ENCODE data around the gene TLK2.
"Not testable (repeated sequence)": the region's sequence is repeated elsewhere in the genome, so short reads cannot be mapped to it uniquely, and the experiment has no call there.

TLK2 gene

GRCh38 chr17:62493049-62493655 lies 14.5 kb downstream of the TLK2 start:
- not testable (repeated sequence) for H3K36me3 ChIP-seq (ENCODE audit: insufficient read depth, low read length); H3K9me3 ChIP-seq (ENCODE audit: low read length); H3K9ac ChIP-seq (ENCODE audit: low read length); H3K27ac ChIP-seq (ENCODE audit: low read depth, low read length); H3K27me3 ChIP-seq (ENCODE audit: control insufficient read depth in 1 of 2, insufficient read depth in 2 of 2, low read length in 2 of 2); H3K4me3 ChIP-seq (ENCODE audit: low read depth in 1 of 2, low read length in 2 of 2); H3K4me1 ChIP-seq (ENCODE audit: insufficient read depth, low read length)

DNA sequence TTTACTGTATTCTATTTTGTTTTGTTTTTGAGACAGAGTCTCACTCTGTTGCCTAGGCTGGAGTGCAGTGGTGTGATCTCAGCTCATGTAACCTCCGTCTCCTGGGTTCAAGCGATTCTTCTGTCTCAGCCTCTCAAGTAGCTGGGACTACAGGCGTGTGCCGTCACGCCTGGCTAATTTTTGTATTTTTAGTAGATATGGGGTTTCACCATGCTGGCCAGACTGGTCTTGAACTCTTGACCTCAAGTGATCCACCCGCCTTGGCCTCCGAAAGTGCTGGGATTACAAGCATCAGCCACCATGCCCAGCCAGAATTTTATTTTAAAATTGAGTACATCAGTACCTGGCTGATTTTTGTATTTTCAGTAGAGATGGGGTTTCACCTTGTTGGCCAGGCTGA lies 15.4 kb downstream of the TLK2 start:
- not testable (repeated sequence) for H3K9me3 ChIP-seq (ENCODE audit: low read length); H3K4me1 ChIP-seq (ENCODE audit: insufficient read depth, low read length); H3K4me3 ChIP-seq (ENCODE audit: low read depth in 1 of 2, low read length in 2 of 2); H3K27ac ChIP-seq (ENCODE audit: low read depth, low read length); H3K9ac ChIP-seq (ENCODE audit: low read length); H3K36me3 ChIP-seq (ENCODE audit: insufficient read depth, low read length); H3K27me3 ChIP-seq (ENCODE audit: control insufficient read depth in 1 of 2, insufficient read depth in 2 of 2, low read length in 2 of 2)

GRCh38 chr17:62496344-62496743 lies 17.7 kb downstream of the TLK2 start:
- H3K4me3 ChIP-seq (ENCODE audit: low read depth in 1 of 2, low read length in 2 of 2) = not testable (repeated sequence)

DNA sequence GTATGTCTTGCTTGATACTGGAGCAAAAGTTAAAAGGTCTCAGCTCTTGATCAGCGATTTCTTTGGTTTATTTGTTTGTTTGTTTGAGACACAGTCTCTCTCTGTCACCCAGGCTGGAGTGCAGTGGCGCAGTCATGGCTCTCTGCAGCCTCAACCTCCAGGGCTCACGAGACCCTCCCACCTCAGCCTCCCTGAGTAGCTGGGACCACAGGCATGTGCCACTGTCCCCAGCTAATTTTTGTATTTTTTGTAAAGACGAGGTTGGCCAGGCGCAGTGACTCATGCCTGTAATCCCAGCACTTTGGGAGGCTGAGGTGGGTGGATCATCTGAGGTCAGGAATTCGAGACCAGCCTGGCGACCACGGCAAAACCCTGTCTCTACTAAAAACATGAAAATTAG lies 20.2 kb downstream of the TLK2 start:
- H3K9me3 ChIP-seq (ENCODE audit: low read length); H3K27ac ChIP-seq (ENCODE audit: low read depth, low read length): not testable (repeated sequence)

More at GRCh38 chr17:62496344-62496743, 17.7 kb downstream of the TLK2 start:
- not testable (repeated sequence) for H3K36me3 ChIP-seq (ENCODE audit: insufficient read depth, low read length); H3K9me3 ChIP-seq (ENCODE audit: low read length); H3K9ac ChIP-seq (ENCODE audit: low read length); H3K27me3 ChIP-seq (ENCODE audit: control insufficient read depth in 1 of 2, insufficient read depth in 2 of 2, low read length in 2 of 2); H3K27ac ChIP-seq (ENCODE audit: low read depth, low read length); H3K4me1 ChIP-seq (ENCODE audit: insufficient read depth, low read length)

DNA sequence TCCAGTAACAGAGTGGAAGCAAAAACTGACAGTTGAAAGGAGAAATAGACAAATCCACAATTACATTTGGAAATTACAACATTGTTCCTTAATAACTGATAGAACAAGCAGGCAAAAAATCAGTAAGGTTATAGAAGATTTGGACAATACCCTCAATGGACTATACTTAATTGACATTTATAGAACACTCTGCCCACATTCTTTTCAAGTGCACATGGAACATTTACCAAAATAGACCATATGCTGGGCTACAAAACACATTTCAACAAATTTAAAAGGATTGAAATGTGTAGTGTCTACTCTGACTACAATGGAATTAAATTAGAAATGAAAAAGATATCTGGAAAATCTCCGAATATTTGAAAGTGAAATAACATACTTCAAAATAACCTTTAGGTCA lies 21.8 kb downstream of the TLK2 start:
- not testable (repeated sequence) for H3K36me3 ChIP-seq (ENCODE audit: insufficient read depth, low read length); H3K27ac ChIP-seq (ENCODE audit: low read depth, low read length); H3K4me3 ChIP-seq (ENCODE audit: low read depth in 1 of 2, low read length in 2 of 2); H3K9ac ChIP-seq (ENCODE audit: low read length); H3K4me1 ChIP-seq (ENCODE audit: insufficient read depth, low read length); H3K27me3 ChIP-seq (ENCODE audit: control insufficient read depth in 1 of 2, insufficient read depth in 2 of 2, low read length in 2 of 2); H3K9me3 ChIP-seq (ENCODE audit: low read length)

More for the DNA sequence above, 20.2 kb downstream of the TLK2 start:
- not testable (repeated sequence) for H3K27me3 ChIP-seq (ENCODE audit: control insufficient read depth in 1 of 2, insufficient read depth in 2 of 2, low read length in 2 of 2); H3K4me3 ChIP-seq (ENCODE audit: low read depth in 1 of 2, low read length in 2 of 2); H3K36me3 ChIP-seq (ENCODE audit: insufficient read depth, low read length); H3K4me1 ChIP-seq (ENCODE audit: insufficient read depth, low read length); H3K9ac ChIP-seq (ENCODE audit: low read length)

DNA sequence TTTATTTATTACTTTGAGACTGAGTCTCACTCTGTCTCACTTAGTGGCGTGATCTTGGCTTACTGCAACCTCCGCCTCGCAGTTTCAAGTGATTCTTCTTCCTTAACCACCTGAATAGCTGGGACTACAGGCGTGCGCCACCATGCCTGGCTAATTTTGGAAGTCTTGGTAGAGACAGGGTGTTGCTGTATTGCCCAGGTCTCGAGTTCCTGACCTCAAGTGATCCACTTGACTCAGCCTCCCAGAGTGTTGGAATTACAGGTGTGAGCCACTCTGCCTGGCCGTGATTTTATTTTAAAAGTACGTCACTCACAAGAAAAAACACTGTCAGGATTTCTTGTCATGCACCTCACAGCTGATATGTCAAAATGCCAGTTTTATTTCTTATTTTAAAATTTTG lies 26.2 kb downstream of the TLK2 start:
- not testable (repeated sequence) for H3K4me1 ChIP-seq (ENCODE audit: insufficient read depth, low read length); H3K27me3 ChIP-seq (ENCODE audit: control insufficient read depth in 1 of 2, insufficient read depth in 2 of 2, low read length in 2 of 2); H3K9me3 ChIP-seq (ENCODE audit: low read length); H3K4me3 ChIP-seq (ENCODE audit: low read depth in 1 of 2, low read length in 2 of 2); H3K27ac ChIP-seq (ENCODE audit: low read depth, low read length); H3K9ac ChIP-seq (ENCODE audit: low read length); H3K36me3 ChIP-seq (ENCODE audit: insufficient read depth, low read length)

- H3K4me1 ChIP-seq (ENCODE audit: insufficient read depth, low read length); H3K27ac ChIP-seq (ENCODE audit: low read depth, low read length); H3K9me3 ChIP-seq (ENCODE audit: low read length); H3K9ac ChIP-seq (ENCODE audit: low read length); H3K36me3 ChIP-seq (ENCODE audit: insufficient read depth, low read length); H3K27me3 ChIP-seq (ENCODE audit: control insufficient read depth in 1 of 2, insufficient read depth in 2 of 2, low read length in 2 of 2); H3K4me3 ChIP-seq (ENCODE audit: low read depth in 1 of 2, low read length in 2 of 2): not testable (repeated sequence)
These were observed 28.7 kb downstream of the TLK2 start for GRCh38 chr17:62507191-62507836.

GRCh38 chr17:62510247-62510819 lies 31.7 kb downstream of the TLK2 start:
- H3K27me3 ChIP-seq (ENCODE audit: control insufficient read depth in 1 of 2, insufficient read depth in 2 of 2, low read length in 2 of 2); H3K4me3 ChIP-seq (ENCODE audit: low read depth in 1 of 2, low read length in 2 of 2); H3K4me1 ChIP-seq (ENCODE audit: insufficient read depth, low read length); H3K27ac ChIP-seq (ENCODE audit: low read depth, low read length); H3K9me3 ChIP-seq (ENCODE audit: low read length); H3K36me3 ChIP-seq (ENCODE audit: insufficient read depth, low read length); H3K9ac ChIP-seq (ENCODE audit: low read length): not testable (repeated sequence)

DNA sequence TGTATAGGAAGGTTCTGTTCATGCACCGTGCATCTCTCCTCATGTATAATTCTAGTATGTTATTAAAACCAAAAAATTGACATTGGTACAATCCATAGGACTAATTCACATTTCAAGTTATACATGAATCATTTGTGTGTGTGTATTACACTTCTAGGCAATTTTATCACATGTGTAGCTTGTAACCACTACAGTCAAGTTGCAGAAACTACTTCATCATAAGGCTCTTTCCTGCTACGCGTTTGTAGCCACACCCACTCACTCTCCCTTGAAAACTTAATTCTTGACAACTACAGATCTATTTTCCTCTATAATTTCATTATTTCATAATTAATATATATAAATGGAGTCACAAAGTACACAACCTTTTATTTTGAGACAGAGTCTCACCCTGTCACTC lies 32.4 kb downstream of the TLK2 start:
- not testable (repeated sequence) for H3K9me3 ChIP-seq (ENCODE audit: low read length); H3K4me3 ChIP-seq (ENCODE audit: low read depth in 1 of 2, low read length in 2 of 2); H3K27me3 ChIP-seq (ENCODE audit: control insufficient read depth in 1 of 2, insufficient read depth in 2 of 2, low read length in 2 of 2); H3K9ac ChIP-seq (ENCODE audit: low read length); H3K27ac ChIP-seq (ENCODE audit: low read depth, low read length); H3K4me1 ChIP-seq (ENCODE audit: insufficient read depth, low read length); H3K36me3 ChIP-seq (ENCODE audit: insufficient read depth, low read length)

DNA sequence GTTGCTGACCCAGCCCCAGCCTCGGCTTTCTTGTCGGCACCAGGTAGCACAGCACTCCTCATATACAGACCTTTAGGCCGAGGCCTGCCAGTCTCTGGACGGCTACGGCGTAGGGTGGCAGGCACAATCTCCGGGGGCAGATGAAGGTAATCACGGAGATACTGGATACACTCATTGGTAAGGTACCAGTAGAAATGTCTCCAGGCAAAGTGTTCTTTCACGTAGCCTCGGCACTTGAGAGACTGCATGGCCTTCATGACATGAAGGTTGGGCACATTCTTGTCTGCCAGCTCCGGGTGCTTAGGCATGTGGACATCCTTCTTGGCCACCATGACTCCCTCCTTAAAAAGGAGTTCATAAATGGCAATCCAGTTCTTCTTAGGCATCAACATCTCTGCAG lies 37.8 kb downstream of the TLK2 start:
- not testable (repeated sequence) for H3K4me3 ChIP-seq (ENCODE audit: low read depth in 1 of 2, low read length in 2 of 2); H3K9me3 ChIP-seq (ENCODE audit: low read length); H3K9ac ChIP-seq (ENCODE audit: low read length); H3K27me3 ChIP-seq (ENCODE audit: control insufficient read depth in 1 of 2, insufficient read depth in 2 of 2, low read length in 2 of 2); H3K36me3 ChIP-seq (ENCODE audit: insufficient read depth, low read length); H3K4me1 ChIP-seq (ENCODE audit: insufficient read depth, low read length); H3K27ac ChIP-seq (ENCODE audit: low read depth, low read length)

- H3K4me3 ChIP-seq (ENCODE audit: low read depth in 1 of 2, low read length in 2 of 2) = not testable (repeated sequence)
These were observed 42.7 kb downstream of the TLK2 start for GRCh38 chr17:62521295-62521694.

DNA sequence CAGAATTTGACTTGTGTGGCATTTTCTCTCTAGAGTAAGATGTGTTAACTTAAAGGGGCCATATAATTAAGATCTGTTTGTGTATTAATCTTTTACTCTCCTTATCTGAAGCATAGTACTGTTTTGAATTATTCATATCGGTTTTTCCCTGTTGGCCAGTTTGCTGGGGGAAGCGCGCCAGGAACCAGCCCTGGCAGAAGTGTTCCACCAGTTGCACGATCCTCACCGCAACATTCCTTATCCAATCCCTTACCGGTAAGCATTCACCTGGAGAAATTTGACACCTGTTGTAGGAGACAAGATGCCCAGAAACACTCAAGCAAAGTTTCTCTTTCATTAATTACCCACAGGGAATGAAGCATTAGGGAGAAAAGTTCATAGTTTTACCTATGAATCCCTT lies 45.5 kb downstream of the TLK2 start:
- not testable (repeated sequence) for H3K27ac ChIP-seq (ENCODE audit: low read depth, low read length); H3K27me3 ChIP-seq (ENCODE audit: control insufficient read depth in 1 of 2, insufficient read depth in 2 of 2, low read length in 2 of 2)

More at GRCh38 chr17:62521295-62521694, 42.7 kb downstream of the TLK2 start:
- not testable (repeated sequence) for H3K4me1 ChIP-seq (ENCODE audit: insufficient read depth, low read length); H3K27me3 ChIP-seq (ENCODE audit: control insufficient read depth in 1 of 2, insufficient read depth in 2 of 2, low read length in 2 of 2); H3K9me3 ChIP-seq (ENCODE audit: low read length); H3K9ac ChIP-seq (ENCODE audit: low read length); H3K36me3 ChIP-seq (ENCODE audit: insufficient read depth, low read length); H3K27ac ChIP-seq (ENCODE audit: low read depth, low read length)

More for the DNA sequence above, 45.5 kb downstream of the TLK2 start:
- not testable (repeated sequence) for H3K36me3 ChIP-seq (ENCODE audit: insufficient read depth, low read length); H3K4me3 ChIP-seq (ENCODE audit: low read depth in 1 of 2, low read length in 2 of 2); H3K9ac ChIP-seq (ENCODE audit: low read length); H3K4me1 ChIP-seq (ENCODE audit: insufficient read depth, low read length); H3K9me3 ChIP-seq (ENCODE audit: low read length)

Data from muscle layer of colon (tissue), 2 donors.